Stomach (tissue), 4 donors: Measurements from ENCODE around the gene ATG2B.

Experiments
- EP300 ChIP-seq: sonication (generic); formaldehyde crosslinking; IDR thresholded peaks from one replicate; pipeline ENCODE4 v1.6.1; 2017; ENCODE audit warnings: antibody characterized with exemption
- POLR2A ChIP-seq, 4 donors: fragments of 450-650 bp; IDR thresholded peaks; one replicate each; pipeline ENCODE4 v1.6.1; 2016; ENCODE audit warnings: antibody characterized with exemption in 4 of 4, control low read depth in 2 of 4, mild to moderate bottlenecking in 1 of 4, moderate library complexity in 1 of 4
- POLR2AphosphoS5 ChIP-seq, 3 donors: sonication (generic); formaldehyde crosslinking; IDR thresholded peaks; one replicate each; pipeline ENCODE4 v1.6.1; 2016; ENCODE audit warnings: antibody characterized with exemption in 3 of 3
- TF ChIP-seq, protein P1 (sequence below), 7 experiments: fragments of 450-650 bp in 4 of 7; fragments of 200-600 bp in 3 of 7; sonication (generic) in 3 of 7; IDR thresholded peaks; one replicate each; pipeline ENCODE4 v1.5.1; 2016 to 2019; ENCODE audit warnings: antibody characterized with exemption in 7 of 7, control low read depth in 2 of 7, mild to moderate bottlenecking in 1 of 7

DNA sequence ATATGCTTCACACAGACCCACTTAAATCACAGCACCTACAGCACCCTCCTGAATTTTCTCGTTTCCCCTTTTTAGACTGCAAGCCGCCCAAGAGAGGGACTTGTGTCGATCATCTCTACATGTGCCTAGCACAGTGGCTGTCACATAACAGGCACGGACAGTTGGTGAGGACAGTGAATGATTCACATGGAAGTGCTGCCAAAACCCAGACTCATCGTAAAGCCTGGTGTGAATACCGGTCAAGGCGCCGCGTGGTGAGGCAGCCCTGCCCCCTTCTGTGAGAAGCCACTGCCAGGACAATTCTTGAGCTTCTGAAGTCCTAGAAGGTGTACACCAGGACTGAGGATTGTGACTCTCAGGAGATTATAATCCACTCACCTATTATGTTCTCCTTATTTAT, 44.3 kb downstream of the ATG2B start:
- TF ChIP-seq, protein P1, sequence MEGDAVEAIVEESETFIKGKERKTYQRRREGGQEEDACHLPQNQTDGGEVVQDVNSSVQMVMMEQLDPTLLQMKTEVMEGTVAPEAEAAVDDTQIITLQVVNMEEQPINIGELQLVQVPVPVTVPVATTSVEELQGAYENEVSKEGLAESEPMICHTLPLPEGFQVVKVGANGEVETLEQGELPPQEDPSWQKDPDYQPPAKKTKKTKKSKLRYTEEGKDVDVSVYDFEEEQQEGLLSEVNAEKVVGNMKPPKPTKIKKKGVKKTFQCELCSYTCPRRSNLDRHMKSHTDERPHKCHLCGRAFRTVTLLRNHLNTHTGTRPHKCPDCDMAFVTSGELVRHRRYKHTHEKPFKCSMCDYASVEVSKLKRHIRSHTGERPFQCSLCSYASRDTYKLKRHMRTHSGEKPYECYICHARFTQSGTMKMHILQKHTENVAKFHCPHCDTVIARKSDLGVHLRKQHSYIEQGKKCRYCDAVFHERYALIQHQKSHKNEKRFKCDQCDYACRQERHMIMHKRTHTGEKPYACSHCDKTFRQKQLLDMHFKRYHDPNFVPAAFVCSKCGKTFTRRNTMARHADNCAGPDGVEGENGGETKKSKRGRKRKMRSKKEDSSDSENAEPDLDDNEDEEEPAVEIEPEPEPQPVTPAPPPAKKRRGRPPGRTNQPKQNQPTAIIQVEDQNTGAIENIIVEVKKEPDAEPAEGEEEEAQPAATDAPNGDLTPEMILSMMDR (IDR thresholded peaks at IDR 0.05) = no peak
- TF ChIP-seq POLR2A (IDR thresholded peaks at IDR 0.05) (no peak), POLR2AphosphoS5 (IDR thresholded peaks at IDR 0.05) (no peak), EP300 (no peak)
